ENCODE results near the gene AP2A2. TPM values are rescaled to one million over a fixed set of nuclear protein-coding genes. Genes with fewer than 3 reads are reported as not detected.
A peak's percentile ranks its signal among the peaks of the same experiment; 100 is the strongest.

Gene AP2A2
- total RNA-seq, 2 donors from 2014 or later = 79.4 to 97.7 TPM

DNA sequence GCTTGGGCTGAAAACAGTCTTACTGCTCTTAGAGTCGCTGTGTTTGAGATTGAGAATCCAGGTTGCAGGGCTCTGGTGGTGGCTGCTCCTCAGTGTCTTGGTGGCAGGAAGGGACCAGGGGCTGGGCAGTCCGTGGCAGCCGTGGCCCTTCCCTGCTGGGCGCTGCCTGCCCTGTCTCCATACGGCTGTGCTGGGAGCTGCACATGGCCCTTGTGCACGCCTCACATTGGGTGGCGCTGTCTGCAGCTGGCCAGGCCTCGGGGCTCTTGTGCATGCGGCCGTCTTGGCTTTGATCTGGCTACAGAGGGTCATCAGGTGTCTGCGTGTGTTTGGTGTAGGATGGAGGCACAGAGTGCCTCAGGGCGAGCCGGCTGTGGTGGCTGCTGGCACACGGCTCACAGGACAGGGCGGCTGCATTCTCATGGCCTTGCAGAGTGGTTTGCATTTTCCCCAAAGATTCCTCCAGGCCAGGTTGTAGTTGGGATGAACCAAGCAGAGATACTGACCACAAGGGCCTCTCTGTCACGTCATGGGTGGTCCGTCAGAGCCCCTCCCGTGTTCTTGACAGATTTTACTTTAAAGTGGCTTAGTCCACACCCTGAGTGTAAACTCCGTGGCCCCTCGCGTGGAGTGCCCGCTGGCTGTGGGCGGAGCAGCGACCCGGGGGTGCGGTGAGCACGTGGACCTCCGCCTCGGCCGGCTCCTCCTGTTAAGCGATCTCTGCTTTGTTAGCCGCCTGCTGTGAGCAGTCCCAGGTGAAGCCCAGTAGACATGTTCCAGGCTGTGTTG, 76.1 kb downstream of the AP2A2 start:
- Mint-ChIP-seq H3K4me3 (no peak overlapping the region), H3K4me1 (no peaks in the 10 kb centered on the region), H3K36me3 (ENCODE audit: low read depth) (peaks cover 77% of the 10 kb centered on the region), H3K27me3 (ENCODE audit: insufficient read depth) (no peaks in the 10 kb centered on the region), H3K27ac (peak overlapping the region; percentile 79), H3K9me3 (no peaks in the 10 kb centered on the region)
- WGBS, 2 experiments (ENCODE audit: insufficient coverage in 1 of 2, insufficient read length in 1 of 2) = 94 to 95% methylated on average over 27 to 32 of the region's 32 CpGs
- Histone ChIP-seq H3K27ac (ENCODE audit: low read depth, low read length) (no peak overlapping the region), H3K36me3 (ENCODE audit: control insufficient read depth, insufficient read depth, low read length) (peaks cover 49% of the 10 kb centered on the region), H3K9me3 (ENCODE audit: control insufficient read depth, low read length) (no peaks in the 10 kb centered on the region), H3K4me1 (ENCODE audit: control insufficient read depth, insufficient read depth, low read length) (no peaks in the 10 kb centered on the region), H3K4me3 (ENCODE audit: low read length) (no peak overlapping the region), H3K27me3 (ENCODE audit: control insufficient read depth, insufficient read depth, low read length, poor library complexity, severe bottlenecking) (no peaks in the 10 kb centered on the region), H3K9ac (ENCODE audit: extremely low read depth, low read length, poor library complexity, severe bottlenecking) (no peak overlapping the region)
- TF ChIP-seq CTCF (conservative IDR thresholded peaks at IDR 0.05) = no peak
- DNase-seq = no peak

DNA sequence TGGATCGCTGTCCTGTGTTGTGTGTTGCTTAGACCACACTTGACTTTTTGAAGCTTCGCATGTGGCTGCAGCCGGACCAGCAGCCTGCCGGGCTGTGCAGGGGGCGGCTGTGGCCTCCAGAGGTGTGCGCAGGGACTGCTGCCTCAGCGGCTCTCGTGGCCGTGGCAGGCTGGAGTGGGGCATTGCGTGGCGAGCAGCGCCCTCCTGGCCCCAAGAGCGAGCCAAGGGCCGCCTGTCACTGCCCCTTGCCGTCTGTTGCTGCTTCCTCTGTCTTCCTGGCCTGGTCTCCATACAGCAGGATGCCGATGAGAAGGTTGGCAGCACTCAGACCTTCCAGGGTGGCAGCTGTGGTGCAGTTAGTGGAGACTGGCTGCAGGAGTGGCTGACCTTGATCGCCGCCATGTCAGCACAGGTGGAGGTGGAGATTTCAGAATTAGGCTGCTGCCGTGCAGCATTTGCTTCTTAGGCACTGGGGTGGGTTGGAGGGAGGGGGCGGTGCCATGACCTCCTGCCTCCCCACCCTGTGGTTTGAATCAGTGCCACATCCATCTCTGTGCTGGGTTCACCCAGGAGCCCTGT, 76.8 kb downstream of the AP2A2 start:
- TF ChIP-seq CTCF (conservative IDR thresholded peaks at IDR 0.05) = no peak
- Histone ChIP-seq H3K36me3 (ENCODE audit: control insufficient read depth, insufficient read depth, low read length) (peaks cover 53% of the 10 kb centered on the region), H3K4me3 (ENCODE audit: low read length) (no peak overlapping the region), H3K9me3 (ENCODE audit: control insufficient read depth, low read length) (no peaks in the 10 kb centered on the region), H3K27ac (ENCODE audit: low read depth, low read length) (peak overlapping the region; percentile 10), H3K9ac (ENCODE audit: extremely low read depth, low read length, poor library complexity, severe bottlenecking) (no peak overlapping the region), H3K27me3 (ENCODE audit: control insufficient read depth, insufficient read depth, low read length, poor library complexity, severe bottlenecking) (no peaks in the 10 kb centered on the region), H3K4me1 (ENCODE audit: control insufficient read depth, insufficient read depth, low read length) (no peaks in the 10 kb centered on the region)
- Mint-ChIP-seq H3K4me1 (no peaks in the 10 kb centered on the region), H3K36me3 (ENCODE audit: low read depth) (peaks cover 72% of the 10 kb centered on the region), H3K4me3 (no peak overlapping the region), H3K27me3 (ENCODE audit: insufficient read depth) (no peaks in the 10 kb centered on the region), H3K27ac (no peak overlapping the region), H3K9me3 (no peaks in the 10 kb centered on the region)
- 94 to 99% methylated on average over 14 to 20 of the region's 20 CpGs for WGBS, 2 experiments (ENCODE audit: insufficient coverage in 1 of 2, insufficient read length in 1 of 2)
- DNase-seq = no peak

GRCh38 chr11:1003159-1003558, 77.5 kb downstream of the AP2A2 start:
- DNase-seq = no peak
- no peak for TF ChIP-seq CTCF (conservative IDR thresholded peaks at IDR 0.05)
- Mint-ChIP-seq H3K4me1 (no peaks in the 10 kb centered on the region), H3K27me3 (ENCODE audit: insufficient read depth) (no peaks in the 10 kb centered on the region), H3K36me3 (ENCODE audit: low read depth) (peaks cover 72% of the 10 kb centered on the region), H3K9me3 (no peaks in the 10 kb centered on the region), H3K27ac (no peak overlapping the region), H3K4me3 (no peak overlapping the region)
- no peaks in the 10 kb centered on the region for H3K27me3 ChIP-seq (ENCODE audit: control insufficient read depth, insufficient read depth, low read length, poor library complexity, severe bottlenecking)
- 92 to 94% methylated on average over 16 to 20 of the region's 20 CpGs for WGBS, 2 experiments (ENCODE audit: insufficient coverage in 1 of 2, insufficient read length in 1 of 2)
- H3K27ac ChIP-seq (ENCODE audit: low read depth, low read length) = no peak overlapping the region
- H3K4me1 ChIP-seq (ENCODE audit: control insufficient read depth, insufficient read depth, low read length) = no peaks in the 10 kb centered on the region
- no peak overlapping the region for H3K9ac ChIP-seq (ENCODE audit: extremely low read depth, low read length, poor library complexity, severe bottlenecking)
- H3K4me3 ChIP-seq (ENCODE audit: low read length) = no peak overlapping the region
- no peaks in the 10 kb centered on the region for H3K9me3 ChIP-seq (ENCODE audit: control insufficient read depth, low read length)
- peaks cover 56% of the 10 kb centered on the region for H3K36me3 ChIP-seq (ENCODE audit: control insufficient read depth, insufficient read depth, low read length)
